ENCODE data around the gene IFT74.

Gene IFT74

GRCh38 chr9:27033815-27034403 is 77.7 kb downstream of the IFT74 start:
- TF ChIP-seq CTCF (IDR thresholded peaks at IDR 0.05) = peak; percentile 47
- Histone ChIP-seq H3K79me2 (no peaks in the 10 kb centered on the region), H3K4me3 (ENCODE audit: low read depth, low read length) (no peak overlapping the region), H3K4me2 (ENCODE audit: low read length) (no peak overlapping the region), H3K27me3 (ENCODE audit: control insufficient read depth, insufficient read depth, low read length) (no peaks in the 10 kb centered on the region), H3K4me1 (no peaks in the 10 kb centered on the region), H3K27ac (no peak overlapping the region), H3K9me3 (ENCODE audit: control insufficient read depth, low read length) (no peaks in the 10 kb centered on the region), H3K9ac (no peak overlapping the region), H3K36me3 (ENCODE audit: control insufficient read depth, insufficient read depth, low read length) (no peaks in the 10 kb centered on the region), H2AFZ (no peak overlapping the region)

DNA sequence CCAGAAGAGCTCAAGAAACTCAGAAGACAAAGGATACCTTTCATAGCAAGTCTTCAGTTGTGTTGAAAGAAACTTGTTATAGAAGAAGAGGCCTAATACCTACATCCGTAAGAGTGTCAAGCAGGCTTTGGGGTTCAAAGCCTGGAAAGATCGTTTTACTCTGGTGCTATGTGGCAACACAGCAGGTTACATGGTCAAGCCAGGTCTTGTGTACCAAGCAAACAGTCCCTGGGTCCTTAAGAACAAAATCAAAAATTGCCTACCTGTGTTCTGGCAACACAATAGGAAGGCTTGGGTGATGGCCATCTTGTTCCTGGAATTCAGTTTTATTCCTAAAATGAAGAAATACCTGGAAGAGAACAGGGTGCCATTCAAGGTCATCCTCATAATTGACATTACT is 81.3 kb downstream of the IFT74 start:
- no peak overlapping the region for H3K9ac ChIP-seq
- TF ChIP-seq CTCF (IDR thresholded peaks at IDR 0.05) = no peak
- H2AFZ ChIP-seq = no peak overlapping the region
- no peaks in the 10 kb centered on the region for H3K9me3 ChIP-seq (ENCODE audit: control insufficient read depth, low read length)
- no peaks in the 10 kb centered on the region for H3K4me1 ChIP-seq
- no peaks in the 10 kb centered on the region for H3K27me3 ChIP-seq (ENCODE audit: control insufficient read depth, insufficient read depth, low read length)
- H3K79me2 ChIP-seq = no peaks in the 10 kb centered on the region
- H3K4me3 ChIP-seq (ENCODE audit: low read depth, low read length) = no peak overlapping the region
- no peak overlapping the region for H3K4me2 ChIP-seq (ENCODE audit: low read length)
- H3K36me3 ChIP-seq (ENCODE audit: control insufficient read depth, insufficient read depth, low read length) = no peaks in the 10 kb centered on the region
- H3K27ac ChIP-seq = no peak overlapping the region

DNA sequence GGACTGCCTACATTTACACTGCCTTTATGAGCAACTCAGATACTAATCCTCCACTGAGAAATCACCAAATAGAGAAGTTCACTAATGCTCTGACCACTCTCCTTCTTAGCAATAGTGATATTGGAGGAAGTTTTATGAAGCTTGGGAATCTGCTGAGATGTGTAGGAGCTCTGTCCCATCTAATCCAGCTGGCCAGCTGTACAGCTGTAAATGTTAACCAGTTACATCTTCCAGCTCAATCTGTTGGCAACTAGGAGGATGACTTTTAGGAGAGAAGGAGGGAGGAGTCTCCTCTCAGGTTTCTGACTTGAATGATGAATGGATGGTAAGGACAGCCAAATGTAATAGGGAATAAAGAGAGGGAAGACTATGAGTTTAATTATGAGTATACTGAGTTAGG is 85.5 kb downstream of the IFT74 start:
- Histone ChIP-seq H3K4me3 (ENCODE audit: low read depth, low read length) (no peak overlapping the region), H2AFZ (no peak overlapping the region), H3K79me2 (no peaks in the 10 kb centered on the region), H3K27ac (no peak overlapping the region), H3K27me3 (ENCODE audit: control insufficient read depth, insufficient read depth, low read length) (no peaks in the 10 kb centered on the region), H3K9me3 (ENCODE audit: control insufficient read depth, low read length) (no peaks in the 10 kb centered on the region), H3K4me2 (ENCODE audit: low read length) (no peak overlapping the region), H3K4me1 (no peaks in the 10 kb centered on the region), H3K9ac (no peak overlapping the region), H3K36me3 (ENCODE audit: control insufficient read depth, insufficient read depth, low read length) (no peaks in the 10 kb centered on the region)
- no peak for TF ChIP-seq CTCF (IDR thresholded peaks at IDR 0.05)

DNA sequence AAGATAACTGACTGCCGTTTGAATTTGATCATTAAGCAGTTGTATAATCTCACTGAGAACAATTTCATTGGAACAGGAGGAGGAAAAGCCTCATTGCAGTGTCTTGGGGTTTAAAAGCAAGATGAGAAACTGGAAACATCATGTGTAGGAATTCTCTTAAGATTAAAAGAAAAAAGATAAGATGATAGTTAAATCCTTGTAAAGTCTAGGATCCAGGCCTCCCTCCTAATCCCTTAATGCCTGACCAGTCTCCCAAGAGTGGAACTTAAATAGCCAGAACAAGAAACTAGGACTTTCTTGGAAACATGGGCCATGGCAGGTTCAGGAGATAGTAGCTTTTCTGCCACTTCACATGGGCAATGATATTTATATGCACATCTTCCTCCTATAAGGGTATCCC is 86.3 kb downstream of the IFT74 start:
- Histone ChIP-seq H3K9me3 (ENCODE audit: control insufficient read depth, low read length) (no peaks in the 10 kb centered on the region), H3K27ac (no peak overlapping the region), H3K27me3 (ENCODE audit: control insufficient read depth, insufficient read depth, low read length) (no peaks in the 10 kb centered on the region), H3K79me2 (no peaks in the 10 kb centered on the region), H3K4me1 (no peaks in the 10 kb centered on the region), H2AFZ (no peak overlapping the region), H3K36me3 (ENCODE audit: control insufficient read depth, insufficient read depth, low read length) (no peaks in the 10 kb centered on the region), H3K4me2 (ENCODE audit: low read length) (no peak overlapping the region), H3K4me3 (ENCODE audit: low read depth, low read length) (no peak overlapping the region), H3K9ac (no peak overlapping the region)
- TF ChIP-seq CTCF (IDR thresholded peaks at IDR 0.05) = no peak

GRCh38 chr9:27043176-27043575 is 87.0 kb downstream of the IFT74 start:
- Histone ChIP-seq H2AFZ (no peak overlapping the region), H3K27ac (no peak overlapping the region), H3K4me1 (no peaks in the 10 kb centered on the region), H3K36me3 (ENCODE audit: control insufficient read depth, insufficient read depth, low read length) (no peaks in the 10 kb centered on the region), H3K4me2 (ENCODE audit: low read length) (no peak overlapping the region), H3K9ac (no peak overlapping the region), H3K4me3 (ENCODE audit: low read depth, low read length) (no peak overlapping the region), H3K9me3 (ENCODE audit: control insufficient read depth, low read length) (no peaks in the 10 kb centered on the region), H3K79me2 (no peaks in the 10 kb centered on the region), H3K27me3 (ENCODE audit: control insufficient read depth, insufficient read depth, low read length) (no peaks in the 10 kb centered on the region)
- no peak for TF ChIP-seq CTCF (IDR thresholded peaks at IDR 0.05)
